Astrocyte of the hippocampus (primary cell): Measurements from ENCODE around the gene AOPEP.

ENCODE experiments used
- DNase-seq: peaks from one replicate; pipeline ENCODE4 v3.0.0; 2011; ENCODE audit warnings: low read depth, low spot score

Gene AOPEP

GRCh38 chr9:94913550-94913949 is 187.1 kb downstream of the AOPEP start:
- DNase-seq: no peak

GRCh38 chr9:94915476-94916450 is 189.3 kb downstream of the AOPEP start:
- DNase-seq: no peak

GRCh38 chr9:94916956-94917355 is 190.5 kb downstream of the AOPEP start:
- no peak for DNase-seq

- no peak for DNase-seq
Observed at GRCh38 chr9:94918038-94918753, 191.7 kb downstream of the AOPEP start.

- DNase-seq: no peak
Observed at GRCh38 chr9:94919376-94920098, 193.0 kb downstream of the AOPEP start.

GRCh38 chr9:94920420-94921091 is 194.1 kb downstream of the AOPEP start:
- DNase-seq: peak; percentile 29

GRCh38 chr9:94921092-94921471 is 194.6 kb downstream of the AOPEP start:
- peak; percentile 87 for DNase-seq

GRCh38 chr9:94921656-94922055 is 195.2 kb downstream of the AOPEP start:
- no peak for DNase-seq

- peak; percentile 98 for DNase-seq
Observed at GRCh38 chr9:94922098-94922607, 195.7 kb downstream of the AOPEP start.

- no peak for DNase-seq
Observed at GRCh38 chr9:94922691-94923107, 196.2 kb downstream of the AOPEP start.

- peak; percentile 67 for DNase-seq
Observed at GRCh38 chr9:94923326-94924089, 197.0 kb downstream of the AOPEP start.

- no peak for DNase-seq
Observed at GRCh38 chr9:94925751-94926430, 199.4 kb downstream of the AOPEP start.

GRCh38 chr9:94926431-94926800 is 199.9 kb downstream of the AOPEP start:
- DNase-seq: no peak

GRCh38 chr9:94927048-94927761 is 200.7 kb downstream of the AOPEP start:
- DNase-seq: no peak

GRCh38 chr9:94927762-94928670 is 201.5 kb downstream of the AOPEP start:
- DNase-seq: no peak

GRCh38 chr9:94928691-94929368 is 202.3 kb downstream of the AOPEP start:
- DNase-seq: peak; percentile 78

- DNase-seq: peak; percentile 93
Observed at GRCh38 chr9:94929369-94929756, 202.9 kb downstream of the AOPEP start.
